Mucosa of descending colon (tissue), 3 donors: Measurements from ENCODE around the gene NIPA2. TPM values are rescaled to one million over a fixed set of nuclear protein-coding genes. Genes with fewer than 3 reads are reported as not detected.
A peak's percentile ranks its signal among the peaks of the same experiment; 100 is the strongest.

Experiments
- ATAC-seq: fragments of 200-7000 bp; cut with Tn5 transposase; one replicate; pipeline ENCODE4 v1.9.1; 2020; ENCODE audit warnings: mild to moderate bottlenecking, moderate library complexity
- DNase-seq, 3 donors: peaks; one replicate each; pipeline ENCODE4 v3.0.0-alpha.2; 2020
- H3K36me3 ChIP-seq: fragments of 200-600 bp; one replicate; pipeline ENCODE4 v1.8.0; 2021; ENCODE audit warnings: low read depth, mild to moderate bottlenecking
- H3K4me1 ChIP-seq: fragments of 200-600 bp; one replicate; pipeline ENCODE4 v1.8.0; 2021; ENCODE audit warnings: low read depth, mild to moderate bottlenecking
- H3K4me3 ChIP-seq: fragments of 200-600 bp; one replicate; pipeline ENCODE4 v1.8.0; 2021; ENCODE audit warnings: mild to moderate bottlenecking
- H3K9me3 ChIP-seq: fragments of 200-600 bp; one replicate; pipeline ENCODE4 v1.8.0; 2021; ENCODE audit warnings: mild to moderate bottlenecking
- CTCF ChIP-seq: fragments of 200-600 bp; IDR thresholded peaks from one replicate; pipeline ENCODE4 v1.8.0; 2022; ENCODE audit warnings: antibody characterized with exemption, mild to moderate bottlenecking
- intact Hi-C, 2 donors: fragments of 100-400 bp; cut with DNase I in 1 of 2; cut with micrococcal nuclease in 1 of 2; formaldehyde crosslinking; loops; one replicate each; pipeline versions ENCODE4 v1.11.0 to v1.11.1; 2022; cut with DNase I, micrococcal nuclease
- total RNA-seq, 3 donors: library from RNA; stranded (reverse); fragmentation: NEBNext Ultra II Directional in 2 of 3; extraction: Animal tissue kit (Norgen Biotek cat#: 25700) in 2 of 3; gene quantifications; one replicate each; pipeline versions ENCODE4 v1.2.1 to v1.2.4, GENCODE V29; 2021 to 2023
- donor health status: DM: no; HTN: no; CAD: no; lungs with moderate emphysema.
- donor health status: DM: no; HTN: no; CAD: no.
- donor health status: DM: no; HTN: yes; CAD: no.

NIPA2 gene
- total RNA-seq, 3 donors from 2014 or later = 50.7 to 77.7 (median 71.7) TPM

- H3K36me3 ChIP-seq = peaks cover 5% of the 10 kb centered on the region
- intact Hi-C loops = no loop called here
- H3K4me3 ChIP-seq = peak overlapping the region; percentile 74
- ATAC-seq (no peak), DNase-seq (no peak)
- no peak for TF ChIP-seq CTCF
- no peaks in the 10 kb centered on the region for H3K9me3 ChIP-seq
- H3K4me1 ChIP-seq = peaks cover 17% of the 10 kb centered on the region
Observed at GRCh38 chr15:22839046-22839695, 705 bp downstream of the NIPA2 start.

- DNase-seq = no peak
- H3K9me3 ChIP-seq = no peaks in the 10 kb centered on the region
- intact Hi-C loops = no loop called here
- no peak overlapping the region for H3K4me3 ChIP-seq
- no peak for TF ChIP-seq CTCF
- H3K4me1 ChIP-seq = peaks cover 16% of the 10 kb centered on the region
- no peaks in the 10 kb centered on the region for H3K36me3 ChIP-seq
- ATAC-seq = no peak
Observed at GRCh38 chr15:22844421-22845288, 6.2 kb downstream of the NIPA2 start.

GRCh38 chr15:22845289-22845900 is 6.9 kb downstream of the NIPA2 start:
- intact Hi-C loops = no loop called here
- H3K4me3 ChIP-seq = no peak overlapping the region
- H3K4me1 ChIP-seq = peaks cover 9% of the 10 kb centered on the region
- H3K9me3 ChIP-seq = no peaks in the 10 kb centered on the region
- DNase-seq = no peak
- no peak for TF ChIP-seq CTCF
- no peaks in the 10 kb centered on the region for H3K36me3 ChIP-seq
- no peak for ATAC-seq

- no peak for ATAC-seq
- TF ChIP-seq CTCF = no peak
- no peaks in the 10 kb centered on the region for H3K36me3 ChIP-seq
- H3K4me3 ChIP-seq = no peak overlapping the region
- intact Hi-C loops = no loop called here
- H3K9me3 ChIP-seq = no peaks in the 10 kb centered on the region
- peaks cover 3% of the 10 kb centered on the region for H3K4me1 ChIP-seq
- DNase-seq = no peak
Observed at GRCh38 chr15:22846073-22846472, 7.6 kb downstream of the NIPA2 start.

GRCh38 chr15:22850055-22850454 is 11.6 kb downstream of the NIPA2 start:
- ATAC-seq = no peak
- TF ChIP-seq CTCF = no peak
- DNase-seq = no peak
- no peaks in the 10 kb centered on the region for H3K9me3 ChIP-seq
- intact Hi-C loops = loop anchor here in 1 of 2 donors (10.0 kb wide), 1 partner anchor 185 kb away; the partner anchor contains the start of gene TUBGCP5
- H3K4me3 ChIP-seq = no peak overlapping the region
- no peaks in the 10 kb centered on the region for H3K36me3 ChIP-seq
- no peaks in the 10 kb centered on the region for H3K4me1 ChIP-seq
